GM12874 (cell line): Measurements from ENCODE around the gene SLC50A1.

ENCODE experiments used
- CTCF ChIP-seq: IDR thresholded peaks from 2 replicates; pipeline ENCODE4 v1.5.1; 2011; ENCODE audit warnings: low read depth, mild to moderate bottlenecking, control low read depth, low read length, moderate library complexity; ENCODE audit not compliant: insufficient read depth

The SLC50A1 gene

DNA sequence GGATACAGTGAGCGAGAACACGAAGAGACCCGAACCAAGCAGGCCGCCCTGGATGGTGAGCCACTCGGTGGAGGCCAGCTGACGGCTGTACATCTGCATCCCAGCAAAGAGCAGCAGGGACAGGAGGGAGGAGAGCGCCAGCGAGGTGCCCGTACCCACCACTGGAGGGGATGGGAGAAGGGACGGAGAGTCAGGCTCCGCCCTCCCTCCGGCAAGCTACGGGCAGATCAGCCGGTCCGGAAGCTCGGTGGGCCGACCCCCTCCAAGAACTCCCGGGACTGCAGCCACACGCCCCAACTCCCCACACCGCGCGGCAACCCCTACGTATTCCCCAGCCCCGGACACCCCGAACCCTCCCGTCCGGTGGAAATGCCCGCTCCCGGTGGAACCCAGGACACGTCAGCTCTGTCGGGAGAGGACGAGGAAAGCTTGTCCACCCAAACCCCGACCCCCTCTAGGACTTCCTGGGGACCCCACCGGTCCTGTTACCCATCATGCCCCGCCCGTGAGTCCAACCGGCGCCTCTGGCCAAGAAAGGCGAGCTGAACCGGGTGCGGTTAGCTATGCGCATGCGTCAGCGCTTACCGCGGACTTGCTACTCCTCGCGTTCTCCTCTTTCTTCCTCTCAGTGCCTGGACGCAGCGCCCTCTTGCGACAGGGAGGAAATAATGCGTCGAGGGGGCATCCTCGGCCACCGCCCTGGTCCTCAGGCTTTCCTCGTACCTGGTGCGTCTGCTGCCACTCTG is 37.3 kb downstream of the SLC50A1 start, which contains the start of gene KRTCAP2:
TSS of gene KRTCAP2 (minus strand) at position 573 of the 746 bp plus-strand sequence. CDS start at position 493, 80 bp downstream.
- peak; percentile 93 for TF ChIP-seq CTCF

GRCh38 chr1:155173478-155174323 is 38.0 kb downstream of the SLC50A1 start, which contains the start of gene TRIM46:
TRIM46 (plus strand) TSS chr1:155173849; CDS start chr1:155173967, 118 bp downstream.
- TF ChIP-seq CTCF = no peak

DNA sequence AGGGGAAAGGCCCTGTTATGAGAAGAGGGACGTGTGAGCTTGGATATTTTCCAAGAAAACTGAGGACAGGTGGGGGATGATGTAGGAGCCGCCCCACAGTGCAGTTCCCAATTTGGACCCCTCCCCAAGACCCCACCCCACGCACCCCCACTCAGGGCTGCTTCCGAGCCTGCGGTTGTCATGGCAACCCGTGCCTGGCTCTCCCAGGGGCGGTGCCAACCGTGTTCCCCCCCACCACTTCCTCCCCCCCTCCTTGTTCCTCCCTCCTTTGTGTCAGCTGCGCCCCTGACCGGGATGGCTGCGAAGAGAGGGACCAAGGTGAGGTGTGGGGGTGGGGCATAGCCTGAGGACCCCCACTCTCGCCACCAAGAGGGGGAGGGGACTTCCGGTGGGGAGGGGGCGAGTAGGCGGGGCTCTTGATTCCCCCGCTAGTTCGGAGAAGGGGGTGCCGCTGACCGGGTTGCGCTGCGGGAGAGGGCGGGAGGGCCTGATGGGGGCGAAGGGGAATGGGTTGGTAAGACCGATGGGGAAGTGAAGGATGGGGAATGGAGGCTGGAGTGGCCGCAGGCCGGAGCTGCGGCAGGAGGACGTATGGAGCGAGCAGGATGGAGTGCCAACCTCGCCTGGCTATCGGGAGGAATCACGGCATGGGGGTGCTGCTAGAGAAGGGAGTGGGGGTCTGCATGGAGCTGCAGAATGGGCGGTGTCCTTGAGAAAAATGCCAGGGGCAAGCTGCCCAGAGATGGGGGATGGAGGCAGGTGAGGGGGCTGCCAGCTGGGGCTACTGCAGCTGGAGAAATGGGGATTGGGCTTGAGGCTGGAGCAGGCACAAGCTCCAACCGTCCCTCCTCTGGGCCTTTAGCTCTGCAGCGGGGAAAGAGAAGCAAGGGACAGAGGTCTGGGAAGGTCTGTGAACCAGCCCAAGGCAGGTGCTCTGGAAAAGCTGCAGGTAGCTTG is 39.0 kb downstream of the SLC50A1 start:
- no peak for TF ChIP-seq CTCF

- no peak for TF ChIP-seq CTCF
Measured at GRCh38 chr1:155175281-155175926, 39.8 kb downstream of the SLC50A1 start.

DNA sequence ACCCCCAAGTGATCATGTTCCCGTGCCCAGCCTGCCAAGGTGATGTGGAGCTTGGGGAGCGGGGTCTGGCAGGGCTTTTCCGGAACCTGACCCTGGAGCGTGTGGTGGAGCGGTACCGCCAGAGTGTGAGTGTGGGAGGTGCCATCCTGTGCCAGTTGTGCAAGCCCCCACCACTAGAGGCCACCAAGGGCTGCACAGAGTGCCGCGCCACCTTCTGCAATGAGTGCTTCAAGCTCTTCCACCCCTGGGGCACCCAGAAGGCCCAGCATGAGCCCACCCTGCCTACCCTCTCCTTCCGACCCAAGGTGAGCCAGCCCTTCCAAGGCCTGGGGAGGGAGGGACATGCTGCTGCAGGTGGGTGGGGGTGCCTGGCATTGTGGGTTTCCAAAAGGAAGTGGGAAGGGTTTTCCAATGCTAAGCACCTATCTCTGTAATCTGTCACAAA is 40.3 kb downstream of the SLC50A1 start:
- TF ChIP-seq CTCF = peak; percentile 37

- TF ChIP-seq CTCF = peak; percentile 92
Measured at GRCh38 chr1:155176544-155177071, 41.0 kb downstream of the SLC50A1 start.
